CD8-positive, alpha-beta memory T cell (primary cell): ENCODE measurements around the gene EXOSC9. TPM values are rescaled to one million over a fixed set of nuclear protein-coding genes. Genes with fewer than 3 reads are reported as not detected.

ENCODE experiments used
- CTCF ChIA-PET: fragments of 350-600 bp; sonication (Branson Sonifier 250); formaldehyde crosslinking; loops from one replicate; lab custom pipeline; 2021; ENCODE audit warnings: antibody characterized with exemption; lab: Charles Lee
- POLR2A ChIA-PET: fragments of 350-600 bp; sonication (Branson Sonifier 250); formaldehyde crosslinking; loops from one replicate; lab custom pipeline; 2021; ENCODE audit warnings: antibody characterized with exemption; lab: Charles Lee
- DNase-seq, 5 donors: peaks; one replicate each; pipeline versions ENCODE4 v3.0.0 to v3.0.0-alpha.2; 2020 to 2022; ENCODE audit warnings: mixed read lengths in 1 of 5
- H3K27ac ChIP-seq: one replicate; pipeline ENCODE4 v1.7.0; 2013; ENCODE audit warnings: low read depth, mild to moderate bottlenecking, low read length, moderate library complexity
- H3K27me3 ChIP-seq: 2 replicates; pipeline ENCODE4 v1.7.0; 2013; ENCODE audit warnings: low read length, mild to moderate bottlenecking; ENCODE audit not compliant: insufficient read depth, poor library complexity, severe bottlenecking
- H3K36me3 ChIP-seq: 2 replicates; pipeline ENCODE4 v1.7.0; 2013; ENCODE audit warnings: mild to moderate bottlenecking, low read length, moderate library complexity; ENCODE audit not compliant: insufficient read depth
- H3K4me1 ChIP-seq: 2 replicates; pipeline ENCODE4 v1.7.0; 2013; ENCODE audit warnings: mild to moderate bottlenecking, low read length, moderate library complexity; ENCODE audit not compliant: insufficient read depth
- H3K4me3 ChIP-seq: 2 replicates; pipeline ENCODE4 v1.7.0; 2013; ENCODE audit warnings: mild to moderate bottlenecking, low read length
- H3K9me3 ChIP-seq: 2 replicates; pipeline ENCODE4 v1.7.0; 2013; ENCODE audit warnings: mild to moderate bottlenecking, low read length
- H3K27ac Mint-ChIP-seq, 8 donors: one replicate each; pipeline ENCODE4 v1.8.0; 2020 to 2021; ENCODE audit warnings: mixed read lengths in 8 of 8, mild to moderate bottlenecking in 6 of 8, inconsistent platforms in 3 of 8, moderate library complexity in 3 of 8
- H3K27me3 Mint-ChIP-seq, 2 donors: one replicate each; pipeline ENCODE4 v1.8.0; 2020 to 2021; ENCODE audit warnings: mixed read lengths in 2 of 2, mild to moderate bottlenecking in 1 of 2, moderate library complexity in 1 of 2
- H3K36me3 Mint-ChIP-seq, 3 donors: one replicate each; pipeline ENCODE4 v1.8.0; 2020 to 2021; ENCODE audit warnings: mixed read lengths in 3 of 3, inconsistent platforms in 1 of 3, mild to moderate bottlenecking in 1 of 3
- H3K4me1 Mint-ChIP-seq, 3 donors: one replicate each; pipeline ENCODE4 v1.8.0; 2020 to 2021; ENCODE audit warnings: mixed read lengths in 3 of 3, inconsistent platforms in 1 of 3, mild to moderate bottlenecking in 1 of 3
- H3K4me3 Mint-ChIP-seq, 7 donors: one replicate each; pipeline ENCODE4 v1.8.0; 2020 to 2021; ENCODE audit warnings: mixed read lengths in 7 of 7, mild to moderate bottlenecking in 6 of 7, moderate library complexity in 4 of 7, inconsistent platforms in 2 of 7
- H3K9me3 Mint-ChIP-seq, 5 donors: one replicate each; pipeline ENCODE4 v1.8.0; 2020 to 2022; ENCODE audit warnings: mixed read lengths in 5 of 5, mild to moderate bottlenecking in 3 of 5, moderate library complexity in 2 of 5, inconsistent platforms in 1 of 5
- polyA plus RNA-seq: library from polyadenylated mRNA; unstranded; fragments of 300-500 nt; fragmentation: Illumina TruSeq; gene quantifications from one replicate; pipeline ENCODE4 v1.2.3, GENCODE V29; 2021
- total RNA-seq, 2 experiments: library from RNA; stranded (reverse); gene quantifications; one replicate each; pipeline ENCODE4 v1.2.3, GENCODE V29; 2021

The EXOSC9 gene
- total and polyA plus RNA-seq, 3 experiments from 2014 or later = 41.7 to 72.9 (median 72.2) TPM

DNA sequence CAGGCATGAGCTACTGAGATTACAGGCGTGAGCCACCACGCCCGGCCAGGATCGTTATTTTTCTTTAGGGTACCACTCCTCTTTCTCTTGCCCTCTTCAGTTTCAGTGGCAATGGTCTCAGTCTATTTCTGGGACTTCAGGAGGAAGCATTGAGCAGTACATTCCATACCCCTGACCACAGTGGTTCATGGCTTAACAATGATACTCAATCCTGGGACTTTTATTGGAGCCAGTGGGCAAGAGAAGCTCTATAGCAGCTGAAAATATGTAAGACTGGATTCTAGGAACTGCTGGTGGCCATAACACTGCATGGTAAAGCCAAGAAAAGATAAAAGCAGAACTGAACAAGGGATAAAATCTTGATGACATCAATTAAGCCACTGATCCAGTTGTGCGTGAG is 28.4 kb downstream of the EXOSC9 start:
- Histone ChIP-seq H3K4me3 (no peak overlapping the region), H3K4me1 (no peaks in the 10 kb centered on the region), H3K27me3 (no peaks in the 10 kb centered on the region), H3K9me3 (no peaks in the 10 kb centered on the region), H3K27ac (no peak overlapping the region), H3K36me3 (peaks cover 6% of the 10 kb centered on the region)
- H3K4me3 Mint-ChIP-seq = no peak overlapping the region
- no peaks in the 10 kb centered on the region for H3K27me3 Mint-ChIP-seq
- H3K4me1 Mint-ChIP-seq = peaks cover 0 to 5% (median 0%) of the 10 kb centered on the region in 3 donors
- DNase-seq = no peak
- H3K27ac Mint-ChIP-seq = no peak overlapping the region
- POLR2A ChIA-PET = no interaction called here
- H3K36me3 Mint-ChIP-seq = peaks cover 0 to 40% (median 0%) of the 10 kb centered on the region in 3 donors
- H3K9me3 Mint-ChIP-seq = no peaks in the 10 kb centered on the region
- CTCF ChIA-PET = interaction anchor here (0.7 to 1.1 kb wide), 2 partner anchors 271 to 904 kb away, joined by 3 to 4 read pairs; no protein-coding TSS in a partner anchor

DNA sequence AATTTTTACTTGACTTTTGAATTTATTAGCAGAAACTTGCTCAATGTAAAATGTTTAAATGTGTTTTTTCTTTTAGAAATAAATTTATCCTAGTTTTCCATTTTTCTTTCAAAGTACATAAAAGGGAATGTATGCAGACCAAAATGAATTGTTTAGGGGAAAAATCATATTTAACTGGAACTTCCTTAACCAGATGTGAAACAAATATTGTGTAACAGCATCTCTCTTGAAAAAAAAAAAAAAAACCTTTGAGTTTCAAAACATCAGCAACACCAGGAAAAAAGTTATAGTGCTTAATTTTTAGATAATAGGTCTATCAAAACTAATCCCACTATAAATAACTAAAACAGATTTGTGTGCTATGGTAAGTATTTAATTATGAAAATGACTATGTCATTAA is 37.0 kb downstream of the EXOSC9 start:
- Histone ChIP-seq H3K4me1 (no peaks in the 10 kb centered on the region), H3K9me3 (no peaks in the 10 kb centered on the region), H3K27me3 (no peaks in the 10 kb centered on the region), H3K27ac (no peak overlapping the region), H3K4me3 (no peak overlapping the region), H3K36me3 (peaks cover 2% of the 10 kb centered on the region)
- DNase-seq = no peak
- H3K9me3 Mint-ChIP-seq = no peaks in the 10 kb centered on the region
- no peaks in the 10 kb centered on the region for H3K27me3 Mint-ChIP-seq
- H3K36me3 Mint-ChIP-seq = peaks cover 13 to 41% (median 18%) of the 10 kb centered on the region in 3 donors
- ChIA-PET POLR2A (no interaction called here), CTCF (no interaction called here)
- no peaks in the 10 kb centered on the region for H3K4me1 Mint-ChIP-seq
- no peak overlapping the region for H3K4me3 Mint-ChIP-seq
- no peak overlapping the region for H3K27ac Mint-ChIP-seq

DNA sequence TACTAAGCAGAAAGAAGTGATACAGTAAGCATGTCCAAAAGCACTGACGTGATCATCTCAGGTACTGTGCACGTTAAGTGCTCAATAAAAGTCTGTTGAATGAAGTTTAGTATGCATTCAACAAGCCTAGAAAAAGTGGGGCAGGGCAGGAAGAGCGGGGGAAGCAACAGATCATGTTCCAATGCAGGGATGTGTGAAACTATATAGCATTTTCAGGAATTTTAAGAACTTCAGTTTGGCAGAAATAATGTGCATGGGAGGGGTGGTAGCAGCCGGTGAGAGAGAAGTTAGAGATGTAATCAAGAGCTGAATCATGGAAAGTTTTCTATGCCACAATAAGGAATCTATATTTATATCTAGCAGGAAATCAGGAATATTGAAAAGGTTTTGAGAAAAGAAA is 41.7 kb downstream of the EXOSC9 start:
- no peaks in the 10 kb centered on the region for H3K4me1 ChIP-seq
- H3K4me1 Mint-ChIP-seq = no peaks in the 10 kb centered on the region
- peaks cover 20 to 54% (median 22%) of the 10 kb centered on the region in 3 donors for H3K36me3 Mint-ChIP-seq
- no peaks in the 10 kb centered on the region for H3K27me3 ChIP-seq
- no peak for DNase-seq
- no peaks in the 10 kb centered on the region for H3K9me3 ChIP-seq
- CTCF ChIA-PET = no interaction called here
- H3K27ac ChIP-seq = no peak overlapping the region
- no peak overlapping the region for H3K4me3 Mint-ChIP-seq
- no peaks in the 10 kb centered on the region for H3K27me3 Mint-ChIP-seq
- POLR2A ChIA-PET = no interaction called here
- H3K27ac Mint-ChIP-seq = peak overlapping the region in 1 of 8 donors; percentile 0
- H3K4me3 ChIP-seq = no peak overlapping the region
- peaks cover 5% of the 10 kb centered on the region for H3K36me3 ChIP-seq
- no peaks in the 10 kb centered on the region for H3K9me3 Mint-ChIP-seq

DNA sequence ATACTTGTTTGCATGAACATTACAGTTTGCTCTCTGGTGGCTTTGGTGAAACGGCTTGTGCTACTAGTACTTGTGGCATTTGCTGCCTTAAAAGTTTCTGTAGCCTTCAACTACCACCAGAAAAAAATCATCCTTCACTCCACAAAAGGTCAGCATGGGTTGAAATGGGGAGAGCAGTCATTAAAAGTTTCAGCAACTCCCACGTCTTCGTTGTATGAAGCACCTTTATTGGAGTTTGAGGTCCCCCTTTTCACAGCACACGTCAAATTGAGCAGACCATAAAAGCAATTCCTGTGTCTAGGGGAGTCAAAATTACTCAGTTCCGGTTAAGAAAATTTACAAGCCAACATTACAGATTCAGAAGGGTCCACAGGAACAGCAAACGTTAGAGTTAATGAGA is 45.5 kb downstream of the EXOSC9 start:
- no peaks in the 10 kb centered on the region for H3K4me1 ChIP-seq
- no peak overlapping the region for H3K27ac ChIP-seq
- no peak for DNase-seq
- Mint-ChIP-seq H3K27me3 (no peaks in the 10 kb centered on the region), H3K9me3 (no peaks in the 10 kb centered on the region), H3K4me1 (no peaks in the 10 kb centered on the region), H3K4me3 (no peak overlapping the region), H3K27ac (no peak overlapping the region), H3K36me3 (peaks cover 11 to 53% (median 21%) of the 10 kb centered on the region in 3 donors)
- no peaks in the 10 kb centered on the region for H3K27me3 ChIP-seq
- ChIA-PET POLR2A (no interaction called here), CTCF (no interaction called here)
- H3K4me3 ChIP-seq = no peak overlapping the region
- H3K36me3 ChIP-seq = peaks cover 5% of the 10 kb centered on the region
- H3K9me3 ChIP-seq = no peaks in the 10 kb centered on the region

DNA sequence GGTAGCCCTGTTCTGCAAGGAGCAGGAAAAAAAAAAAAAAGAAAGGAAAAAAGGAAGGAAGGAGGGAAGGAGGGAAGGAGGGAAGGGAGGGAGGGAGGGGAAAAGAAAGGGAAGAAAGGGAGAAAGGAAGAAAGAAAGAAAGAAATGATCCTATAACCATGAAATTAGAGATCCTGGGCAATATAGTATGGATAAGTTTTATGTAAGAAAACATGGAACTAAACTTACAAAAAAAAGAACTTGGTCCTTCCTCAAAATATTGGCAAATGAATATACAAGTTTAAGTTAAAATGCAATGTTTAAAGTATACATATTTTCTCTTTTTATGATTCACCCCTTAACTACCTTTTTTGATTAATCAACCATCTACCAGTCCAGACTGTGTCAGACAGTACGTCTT is 50.2 kb downstream of the EXOSC9 start:
- Histone ChIP-seq H3K36me3 (no peaks in the 10 kb centered on the region), H3K9me3 (no peaks in the 10 kb centered on the region), H3K4me1 (no peaks in the 10 kb centered on the region), H3K4me3 (no peak overlapping the region), H3K27me3 (no peaks in the 10 kb centered on the region), H3K27ac (no peak overlapping the region)
- ChIA-PET CTCF (no interaction called here), POLR2A (no interaction called here)
- DNase-seq = no peak
- H3K36me3 Mint-ChIP-seq = peaks cover 0 to 45% (median 18%) of the 10 kb centered on the region in 3 donors
- no peak overlapping the region for H3K27ac Mint-ChIP-seq
- no peaks in the 10 kb centered on the region for H3K4me1 Mint-ChIP-seq
- H3K27me3 Mint-ChIP-seq = no peaks in the 10 kb centered on the region
- no peak overlapping the region for H3K4me3 Mint-ChIP-seq
- H3K9me3 Mint-ChIP-seq = no peaks in the 10 kb centered on the region

DNA sequence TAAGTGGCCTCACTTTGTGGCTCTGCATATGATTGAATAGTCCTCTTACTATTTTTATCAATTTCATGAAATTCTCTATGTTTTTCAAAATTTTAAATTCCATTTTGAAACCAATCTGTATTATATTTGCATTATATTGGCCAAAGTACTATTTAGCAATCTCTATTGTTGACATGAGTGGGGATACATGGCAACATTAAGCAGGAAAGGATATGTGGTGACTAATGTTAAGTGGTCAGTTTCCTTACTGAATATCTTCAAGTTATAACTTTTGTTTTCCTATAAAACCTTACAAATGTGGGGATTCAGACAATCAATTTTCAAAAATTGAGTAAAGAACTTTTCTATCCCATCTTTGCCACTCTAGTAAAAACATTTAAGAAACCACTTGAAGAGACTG is 59.0 kb downstream of the EXOSC9 start:
- Histone ChIP-seq H3K4me1 (no peaks in the 10 kb centered on the region), H3K27me3 (no peaks in the 10 kb centered on the region), H3K4me3 (no peak overlapping the region), H3K36me3 (no peaks in the 10 kb centered on the region), H3K27ac (no peak overlapping the region), H3K9me3 (no peaks in the 10 kb centered on the region)
- Mint-ChIP-seq H3K27ac (no peak overlapping the region), H3K27me3 (no peaks in the 10 kb centered on the region), H3K4me1 (peaks cover 3 to 9% (median 6%) of the 10 kb centered on the region in 3 donors), H3K4me3 (no peak overlapping the region), H3K9me3 (no peaks in the 10 kb centered on the region), H3K36me3 (peaks cover 0 to 43% (median 5%) of the 10 kb centered on the region in 3 donors)
- no peak for DNase-seq
- POLR2A ChIA-PET = no interaction called here
- CTCF ChIA-PET = no interaction called here

DNA sequence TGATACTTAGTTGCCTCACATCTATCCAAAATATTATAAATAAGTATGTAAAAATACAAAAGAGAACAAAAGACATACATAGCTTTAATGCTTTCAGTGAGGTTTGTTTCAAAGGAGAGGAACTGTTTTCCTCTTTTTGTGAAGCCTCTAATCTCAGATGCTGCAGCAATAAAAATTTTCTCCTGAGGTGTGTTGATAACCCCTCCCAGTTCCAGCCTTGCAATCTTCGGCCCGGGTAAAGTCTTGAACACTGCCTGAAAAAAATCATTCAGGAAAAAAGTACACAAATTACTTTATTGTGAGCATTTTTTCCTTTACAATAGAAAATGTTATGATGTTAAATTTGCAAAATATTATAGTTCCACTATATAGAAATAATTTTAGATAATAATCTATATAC is 60.3 kb downstream of the EXOSC9 start:
- H3K27me3 ChIP-seq = no peaks in the 10 kb centered on the region
- H3K27me3 Mint-ChIP-seq = no peaks in the 10 kb centered on the region
- H3K9me3 ChIP-seq = no peaks in the 10 kb centered on the region
- H3K36me3 Mint-ChIP-seq = peaks cover 9 to 47% (median 9%) of the 10 kb centered on the region in 3 donors
- ChIA-PET CTCF (no interaction called here), POLR2A (no interaction called here)
- H3K9me3 Mint-ChIP-seq = no peaks in the 10 kb centered on the region
- H3K27ac Mint-ChIP-seq = no peak overlapping the region
- H3K36me3 ChIP-seq = no peaks in the 10 kb centered on the region
- H3K4me3 ChIP-seq = no peak overlapping the region
- DNase-seq = no peak
- no peak overlapping the region for H3K4me3 Mint-ChIP-seq
- H3K27ac ChIP-seq = no peak overlapping the region
- H3K4me1 Mint-ChIP-seq = peaks cover 6 to 13% (median 10%) of the 10 kb centered on the region in 3 donors
- no peaks in the 10 kb centered on the region for H3K4me1 ChIP-seq

DNA sequence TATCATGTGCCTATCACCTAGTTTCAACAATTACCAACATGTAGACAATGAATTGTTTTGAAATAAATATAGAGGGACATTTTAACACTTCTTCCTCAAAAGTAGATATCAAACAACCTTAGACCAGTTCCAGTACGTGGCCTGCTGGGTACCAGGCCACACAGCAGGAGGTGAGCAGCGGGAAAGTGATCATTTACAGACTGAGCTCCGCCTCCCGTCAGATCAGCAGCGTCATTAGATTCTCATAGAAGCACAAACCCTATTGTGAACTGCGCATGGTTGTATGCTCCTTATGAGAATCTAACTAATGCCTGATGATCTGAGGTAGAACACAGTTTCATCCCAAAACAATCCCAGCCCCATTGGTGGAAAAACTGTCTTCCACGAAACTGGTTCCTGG is 62.7 kb downstream of the EXOSC9 start:
- H3K36me3 ChIP-seq = no peaks in the 10 kb centered on the region

More for the DNA sequence above, 62.7 kb downstream of the EXOSC9 start:
- Histone ChIP-seq H3K27ac (no peak overlapping the region), H3K4me1 (no peaks in the 10 kb centered on the region), H3K9me3 (no peaks in the 10 kb centered on the region), H3K27me3 (no peaks in the 10 kb centered on the region), H3K4me3 (no peak overlapping the region)
- H3K36me3 Mint-ChIP-seq = peaks cover 11 to 44% (median 13%) of the 10 kb centered on the region in 3 donors
- H3K9me3 Mint-ChIP-seq = no peaks in the 10 kb centered on the region
- no peak overlapping the region for H3K4me3 Mint-ChIP-seq
- H3K4me1 Mint-ChIP-seq = peaks cover 11 to 16% (median 12%) of the 10 kb centered on the region in 3 donors
- DNase-seq = no peak
- no peaks in the 10 kb centered on the region for H3K27me3 Mint-ChIP-seq
- peak overlapping the region in 1 of 8 donors; percentile 10 for H3K27ac Mint-ChIP-seq
- ChIA-PET CTCF (no interaction called here), POLR2A (no interaction called here)
